Measurements from ENCODE around the gene PVALB.

The PVALB gene

DNA sequence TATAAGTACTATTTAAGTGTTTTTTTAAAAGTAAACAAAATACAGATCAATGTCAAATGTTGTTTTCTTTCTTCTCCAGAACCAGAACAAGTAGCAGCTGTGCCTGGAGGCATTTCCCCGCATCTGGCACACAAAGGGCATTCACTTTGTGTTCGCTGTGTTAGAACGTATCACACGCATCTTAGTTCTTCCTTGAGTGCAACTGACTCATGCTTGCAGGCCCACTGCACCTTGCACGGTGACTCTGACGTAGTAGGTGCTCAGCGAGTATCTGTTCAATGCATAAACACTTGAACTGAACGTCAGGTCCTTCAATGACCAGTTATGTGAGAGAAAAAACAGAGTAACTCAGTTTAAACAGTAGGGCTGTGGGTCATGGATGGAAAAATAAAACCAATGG, 44.4 kb downstream of the PVALB start:
- no peak overlapping the region for H3K4me3 ChIP-seq (ENCODE audit: low read depth, low read length)
- no peak for DNase-seq (ENCODE audit: low read depth)
- in situ Hi-C loops (cut with HindIII; ENCODE audit: low sequenced_read_pairs): loop anchor here (10.0 kb wide), 1 partner anchor 228 kb away; no protein-coding TSS in a partner anchor
- TF ChIP-seq, protein P1, sequence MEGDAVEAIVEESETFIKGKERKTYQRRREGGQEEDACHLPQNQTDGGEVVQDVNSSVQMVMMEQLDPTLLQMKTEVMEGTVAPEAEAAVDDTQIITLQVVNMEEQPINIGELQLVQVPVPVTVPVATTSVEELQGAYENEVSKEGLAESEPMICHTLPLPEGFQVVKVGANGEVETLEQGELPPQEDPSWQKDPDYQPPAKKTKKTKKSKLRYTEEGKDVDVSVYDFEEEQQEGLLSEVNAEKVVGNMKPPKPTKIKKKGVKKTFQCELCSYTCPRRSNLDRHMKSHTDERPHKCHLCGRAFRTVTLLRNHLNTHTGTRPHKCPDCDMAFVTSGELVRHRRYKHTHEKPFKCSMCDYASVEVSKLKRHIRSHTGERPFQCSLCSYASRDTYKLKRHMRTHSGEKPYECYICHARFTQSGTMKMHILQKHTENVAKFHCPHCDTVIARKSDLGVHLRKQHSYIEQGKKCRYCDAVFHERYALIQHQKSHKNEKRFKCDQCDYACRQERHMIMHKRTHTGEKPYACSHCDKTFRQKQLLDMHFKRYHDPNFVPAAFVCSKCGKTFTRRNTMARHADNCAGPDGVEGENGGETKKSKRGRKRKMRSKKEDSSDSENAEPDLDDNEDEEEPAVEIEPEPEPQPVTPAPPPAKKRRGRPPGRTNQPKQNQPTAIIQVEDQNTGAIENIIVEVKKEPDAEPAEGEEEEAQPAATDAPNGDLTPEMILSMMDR (IDR thresholded peaks at IDR 0.05; ENCODE audit: low read depth, low read length, missing control alignments): no peak

DNA sequence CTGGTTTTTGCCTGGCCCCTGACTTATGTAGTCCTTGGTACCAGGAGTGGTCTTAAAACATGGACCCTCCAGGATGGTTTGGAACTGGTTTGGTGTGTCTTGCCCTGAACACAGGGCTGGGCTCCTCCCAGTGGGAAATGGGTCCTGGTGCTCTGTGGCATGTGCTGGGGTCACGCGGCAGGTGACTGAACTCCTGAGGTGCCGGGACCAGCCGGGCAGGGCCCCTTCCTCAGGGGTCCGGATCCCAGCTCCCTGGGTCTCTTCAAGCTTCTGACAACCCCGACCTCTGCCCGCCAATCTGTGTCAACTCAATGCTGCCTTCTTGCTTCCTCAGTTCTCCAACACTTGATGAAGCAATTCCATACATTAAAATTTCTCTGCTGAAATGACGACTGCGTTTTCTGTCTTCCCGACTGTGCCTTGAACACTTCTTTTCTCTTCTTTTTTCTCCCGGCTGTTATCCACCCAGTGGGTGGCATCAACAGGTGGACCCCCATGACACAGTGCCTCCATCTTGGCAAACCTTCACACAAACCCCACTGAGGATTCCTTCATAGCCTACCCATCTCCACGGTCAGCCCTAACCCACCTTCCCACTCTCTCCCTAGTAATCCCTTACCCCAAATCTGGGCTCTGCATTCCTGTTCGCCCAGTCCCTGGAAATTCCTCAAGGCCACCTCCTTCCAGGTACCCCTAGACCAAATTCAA, 45.3 kb downstream of the PVALB start:
- in situ Hi-C loops (cut with HindIII; ENCODE audit: low sequenced_read_pairs): loop anchor here (10.0 kb wide), 1 partner anchor 227 kb away; no protein-coding TSS in a partner anchor
- DNase-seq (ENCODE audit: low read depth): no peak
- no peak overlapping the region for H3K4me3 ChIP-seq (ENCODE audit: low read depth, low read length)
- TF ChIP-seq, protein P1 (IDR thresholded peaks at IDR 0.05; ENCODE audit: low read depth, low read length, missing control alignments): no peak

DNA sequence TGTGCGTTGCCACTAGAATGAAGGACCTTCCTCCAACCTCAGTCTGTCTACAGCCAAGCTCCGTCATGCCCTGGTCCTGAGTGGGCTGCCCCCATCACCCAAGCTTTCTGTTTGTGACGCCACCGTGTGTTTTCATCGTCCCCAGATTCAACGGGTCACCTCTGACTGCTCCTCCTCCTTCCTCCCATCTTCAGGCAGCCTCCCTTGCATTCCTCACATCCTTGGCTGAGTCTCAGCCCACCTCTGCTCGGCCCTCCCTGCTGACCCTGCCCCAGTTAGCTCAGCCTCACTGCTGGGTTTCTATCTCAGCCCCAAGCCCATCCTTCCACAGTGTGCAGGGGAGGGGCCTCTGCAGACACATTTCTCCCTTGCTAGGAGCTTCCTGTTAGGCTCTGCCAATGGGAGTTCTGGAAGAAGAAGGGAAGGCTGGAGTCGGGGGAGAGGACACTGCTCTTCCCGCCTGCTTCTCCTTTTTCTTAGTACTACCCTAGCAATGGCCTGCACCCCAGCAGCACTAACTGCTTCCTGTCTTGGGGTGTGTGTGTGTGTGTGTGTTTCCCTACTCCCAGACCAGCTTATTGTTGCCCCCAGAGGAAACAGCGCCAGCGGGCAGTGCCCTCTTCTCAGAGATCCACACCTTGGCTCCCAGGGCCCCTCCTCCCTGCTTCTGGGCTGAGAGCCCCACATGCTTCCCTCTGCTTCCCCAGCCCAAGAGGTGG, 46.2 kb downstream of the PVALB start:
- TF ChIP-seq, protein P1 (IDR thresholded peaks at IDR 0.05; ENCODE audit: low read depth, low read length, missing control alignments): no peak
- H3K4me3 ChIP-seq (ENCODE audit: low read depth, low read length): no peak overlapping the region
- in situ Hi-C loops (cut with HindIII; ENCODE audit: low sequenced_read_pairs): loop anchor here (10.0 kb wide), 1 partner anchor 226 kb away; no protein-coding TSS in a partner anchor
- no peak for DNase-seq (ENCODE audit: low read depth)

DNA sequence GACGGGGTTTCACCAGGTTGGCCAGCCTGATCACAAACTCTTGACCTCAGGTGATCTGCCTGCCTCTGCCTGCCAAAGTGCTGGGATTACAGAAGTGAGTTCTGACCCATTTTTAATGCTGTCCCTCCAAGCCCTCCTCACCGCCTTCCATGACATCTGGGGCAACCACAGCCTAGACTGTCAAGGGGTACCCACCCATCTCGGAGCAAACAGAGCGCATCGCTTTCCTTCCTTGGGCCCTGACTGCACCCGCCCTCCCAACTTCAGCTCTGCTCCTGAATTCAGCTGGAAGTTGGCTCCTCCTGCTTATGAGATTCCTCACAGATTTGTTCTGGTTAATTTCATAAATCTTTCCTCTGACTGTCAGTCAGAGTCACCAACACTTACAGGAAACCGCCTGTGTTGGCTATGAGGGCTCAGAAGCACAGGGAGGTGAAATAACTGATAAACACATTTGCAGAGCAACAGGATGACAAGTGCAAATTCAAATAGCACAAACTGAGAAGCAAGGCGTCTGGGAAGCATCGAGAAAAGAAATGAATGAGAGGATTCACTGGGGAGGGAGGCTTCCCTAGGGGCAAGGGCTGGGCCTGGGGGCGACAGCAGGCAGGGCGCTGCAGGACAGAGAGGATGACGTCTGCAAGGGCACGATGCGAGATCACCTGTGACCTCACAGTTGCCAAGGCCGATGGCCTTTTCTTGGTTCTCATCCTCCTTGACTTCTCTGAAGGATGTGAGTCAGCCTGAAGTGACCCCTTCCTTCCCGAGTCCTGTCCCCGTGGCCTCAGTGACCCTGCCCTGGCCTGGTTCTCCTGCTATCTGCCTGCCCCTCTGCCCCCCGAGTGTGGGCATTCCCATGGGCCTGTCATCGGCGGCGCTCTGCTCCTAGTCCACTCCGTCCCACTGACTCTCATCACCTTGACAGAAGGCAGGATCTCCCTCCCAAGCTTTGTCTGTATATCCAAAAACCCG, 47.0 kb downstream of the PVALB start:
- H3K4me3 ChIP-seq (ENCODE audit: low read depth, low read length): no peak overlapping the region
- no peak for DNase-seq (ENCODE audit: low read depth)
- TF ChIP-seq, protein P1 (IDR thresholded peaks at IDR 0.05; ENCODE audit: low read depth, low read length, missing control alignments): no peak
- in situ Hi-C loops (cut with HindIII; ENCODE audit: low sequenced_read_pairs): loop anchor here (10.0 kb wide), 1 partner anchor 225 kb away; no protein-coding TSS in a partner anchor

DNA sequence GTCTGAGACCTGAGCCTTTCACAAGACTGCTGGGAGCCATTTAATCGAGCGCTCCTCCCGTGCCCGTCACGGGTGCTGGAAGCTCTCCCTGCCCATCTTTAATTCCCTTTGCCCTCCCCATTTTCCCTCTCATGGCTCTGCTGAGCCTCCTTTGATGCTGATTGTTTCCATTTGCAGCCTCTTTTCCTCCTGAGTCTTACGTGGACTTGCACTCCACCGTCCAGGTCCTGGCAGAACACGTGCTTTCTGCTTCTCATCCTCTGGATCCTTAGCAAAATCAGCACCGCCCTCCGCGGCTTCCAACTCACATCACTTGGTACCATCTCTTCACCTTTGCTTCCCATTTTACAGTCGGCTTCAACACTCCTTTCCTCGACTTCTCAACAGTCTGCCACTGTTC, 48.2 kb downstream of the PVALB start:
- TF ChIP-seq, protein P1 (IDR thresholded peaks at IDR 0.05; ENCODE audit: low read depth, low read length, missing control alignments): no peak
- in situ Hi-C loops (cut with HindIII; ENCODE audit: low sequenced_read_pairs): no loop called here
- DNase-seq (ENCODE audit: low read depth): no peak
- H3K4me3 ChIP-seq (ENCODE audit: low read depth, low read length): no peak overlapping the region

DNA sequence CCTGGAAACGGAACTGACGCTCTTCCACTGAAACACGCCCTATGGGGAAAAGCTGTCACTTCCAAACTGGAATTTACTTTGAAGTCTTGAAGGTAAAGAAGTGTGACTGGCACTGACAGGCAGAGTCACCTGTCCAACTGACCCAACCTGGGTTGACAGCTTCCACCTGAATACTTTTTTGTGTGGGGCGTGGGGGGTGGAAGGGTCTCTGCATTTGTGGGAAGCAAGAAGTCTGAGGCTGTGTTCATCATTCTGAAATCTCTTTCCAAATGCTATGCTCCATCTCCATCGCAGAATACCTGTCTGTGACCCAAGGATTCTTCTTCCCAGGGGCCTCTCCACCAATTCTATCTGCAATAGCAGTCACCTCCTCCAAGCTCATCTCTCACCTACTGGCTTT, 48.7 kb downstream of the PVALB start:
- in situ Hi-C loops (cut with HindIII; ENCODE audit: low sequenced_read_pairs): no loop called here
- no peak overlapping the region for H3K4me3 ChIP-seq (ENCODE audit: low read depth, low read length)
- TF ChIP-seq, protein P1 (IDR thresholded peaks at IDR 0.05; ENCODE audit: low read depth, low read length, missing control alignments): no peak
- DNase-seq (ENCODE audit: low read depth): no peak
